NCI-H2227 treated with DMSO at 0.1 percent for 48 hours (cell line): Measurements from ENCODE around the gene C10orf67.
A peak's percentile ranks its signal among the peaks of the same experiment; 100 is the strongest.
"Not testable (repeated sequence)": the region's sequence is repeated elsewhere in the genome, so short reads cannot be mapped to it uniquely, and the experiment has no call there.

Source experiments
- DNase-seq: peaks from one replicate; lab custom pipeline; 2025; lab: John Stamatoyannopoulos, UW

Gene C10orf67

DNA sequence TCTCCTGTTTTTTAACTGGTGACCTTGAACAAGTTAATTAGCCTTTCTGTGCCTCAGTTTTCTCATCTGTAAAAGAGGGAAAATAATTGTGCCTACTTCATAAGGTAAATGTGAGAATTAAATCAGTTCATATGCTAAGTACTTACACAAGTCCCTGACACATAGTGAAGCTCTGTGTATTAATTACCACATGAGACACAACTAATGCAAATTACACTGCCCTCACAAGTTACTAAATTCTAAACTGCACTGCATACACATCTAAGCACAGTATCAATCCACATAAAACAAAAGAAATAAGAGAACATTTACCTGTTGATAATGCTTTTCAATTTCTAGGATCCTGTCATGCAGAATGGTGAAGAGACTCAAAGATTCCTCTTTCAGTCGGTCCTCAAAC, 22.5 kb downstream of the C10orf67 start:
- no peak for DNase-seq

DNA sequence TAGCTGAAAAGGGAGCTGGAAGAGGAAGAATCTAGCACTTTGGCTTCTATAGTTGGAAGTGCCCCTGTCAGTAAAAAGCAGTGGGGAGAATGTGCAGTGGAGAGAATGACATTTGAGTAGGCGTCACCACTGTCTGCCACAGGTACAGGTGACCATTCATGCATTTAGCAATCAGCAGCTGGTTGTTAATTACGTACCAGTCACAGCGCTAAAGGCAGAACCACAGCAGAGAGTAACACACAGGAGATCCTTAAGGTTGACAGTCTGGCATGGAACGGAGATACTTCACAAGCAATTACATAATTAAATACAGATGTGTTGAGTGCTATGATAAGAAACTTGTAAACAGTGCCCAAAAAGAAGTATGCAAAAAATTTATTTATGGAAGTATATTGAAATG, 24.8 kb downstream of the C10orf67 start:
- no peak for DNase-seq

DNA sequence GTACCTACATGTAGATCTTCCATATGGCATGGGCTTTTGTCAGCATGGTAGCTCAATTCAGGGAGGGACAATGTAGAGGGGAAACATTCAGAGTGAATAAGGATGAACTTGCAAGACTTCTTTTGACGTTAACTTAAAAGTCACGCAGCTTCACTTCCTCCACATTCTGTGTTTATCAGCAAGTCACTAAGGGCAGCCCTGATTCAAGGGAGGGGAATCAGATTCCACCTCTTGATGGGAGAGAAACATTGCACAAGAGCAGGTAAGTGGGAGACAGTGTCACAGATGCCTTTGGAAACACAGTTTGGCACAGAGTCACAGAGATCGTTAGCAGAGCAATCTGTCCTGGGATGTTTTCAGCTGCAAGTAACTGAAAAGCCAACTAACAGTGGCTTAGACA, 26.2 kb downstream of the C10orf67 start:
- no peak for DNase-seq

DNA sequence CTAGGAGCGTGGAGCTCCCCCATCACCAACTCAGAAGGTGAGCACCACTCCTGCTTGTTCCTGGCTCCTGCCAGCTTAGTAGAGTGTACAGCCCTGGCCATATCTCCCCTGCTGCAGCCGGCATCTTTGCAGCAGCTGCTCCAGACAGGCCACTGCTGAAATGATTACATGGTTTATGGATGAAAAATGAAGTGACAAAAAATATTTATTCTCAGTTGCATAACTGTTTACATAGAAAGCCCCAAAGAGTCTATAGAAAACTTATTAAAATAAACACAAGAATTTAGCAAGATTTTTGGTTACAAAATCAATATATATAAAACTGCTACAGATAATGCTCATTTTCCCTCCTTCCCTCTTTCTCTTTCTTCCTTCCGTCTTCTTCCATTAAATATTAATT, 27.2 kb downstream of the C10orf67 start:
- DNase-seq = no peak

DNA sequence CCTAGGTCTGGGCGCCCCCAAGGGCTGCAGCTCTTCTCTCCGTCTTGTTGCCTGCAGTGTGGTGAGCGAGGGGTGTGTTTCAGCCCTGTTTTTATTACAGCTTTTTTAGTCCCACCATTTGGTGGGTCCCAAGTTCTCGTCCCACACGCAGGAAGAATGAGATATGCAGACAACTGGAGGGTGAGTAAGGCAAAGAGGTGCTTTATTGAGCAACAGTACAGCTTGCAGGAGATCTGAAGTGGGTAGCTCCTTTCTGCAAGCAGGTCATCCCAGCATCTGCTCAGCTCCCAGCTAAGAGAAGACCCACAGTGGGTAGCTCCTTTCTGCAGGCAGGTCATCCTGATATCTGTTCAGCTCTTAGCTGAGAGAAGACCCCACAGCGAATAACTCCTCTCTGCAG, 28.2 kb downstream of the C10orf67 start:
- DNase-seq = no peak

DNA sequence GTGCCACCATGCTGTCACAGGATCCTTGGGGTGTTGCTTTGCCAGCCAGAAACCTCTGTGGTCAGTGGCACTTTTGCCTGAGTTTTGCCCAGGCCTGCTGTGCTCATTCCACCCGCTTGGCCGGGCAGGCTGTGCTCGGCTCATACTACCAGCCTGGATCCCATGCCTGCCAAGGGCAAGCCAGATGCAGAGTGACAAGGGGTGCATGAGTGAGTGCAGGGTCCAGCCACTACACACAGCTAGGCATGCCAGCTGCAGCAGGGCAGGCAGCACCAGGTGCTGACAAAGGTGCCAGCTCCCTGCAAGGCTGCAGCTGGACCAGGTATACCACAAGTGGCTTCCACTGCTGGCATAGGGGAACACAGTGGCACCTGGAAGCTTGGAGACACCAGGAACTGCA, 28.6 kb downstream of the C10orf67 start:
- DNase-seq = no peak

DNA sequence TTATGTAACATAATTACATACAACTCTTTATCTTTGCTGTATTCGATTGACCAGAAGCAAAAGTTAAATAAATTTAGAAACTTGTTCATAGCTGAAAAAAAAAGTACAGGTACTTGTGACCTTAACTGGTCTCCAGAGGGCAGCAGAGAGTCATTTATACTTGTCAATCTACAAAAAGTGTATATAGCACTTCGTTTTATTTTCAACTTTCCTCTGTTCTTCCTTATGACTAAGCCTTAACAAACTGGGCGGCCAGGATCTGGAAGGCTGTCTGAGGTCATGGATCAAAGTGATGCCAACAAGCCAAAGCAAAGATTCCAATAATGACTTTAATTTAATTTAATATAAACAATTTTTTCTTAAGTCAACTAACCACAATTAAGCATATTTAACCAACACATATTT, 29.8 kb downstream of the C10orf67 start:
- DNase-seq = peak; percentile 31

DNA sequence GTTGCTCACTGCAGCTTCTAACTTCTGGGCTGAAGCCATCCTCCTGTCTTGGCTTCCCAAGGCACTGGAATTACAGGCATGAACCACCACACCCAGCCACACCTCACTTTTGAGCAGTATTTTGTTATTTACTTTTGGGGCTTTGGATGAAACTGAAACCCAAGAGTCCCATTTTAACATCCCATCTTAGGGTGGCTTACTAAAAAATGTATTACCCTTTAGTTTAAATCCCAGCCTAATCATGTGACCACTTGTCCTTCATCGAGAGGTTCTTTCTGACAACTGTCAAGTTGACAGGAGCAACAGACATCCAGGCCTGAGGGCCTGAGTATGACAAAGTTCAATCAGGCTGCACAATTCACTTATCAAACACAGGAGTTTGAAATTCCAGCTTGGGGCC, 33.6 kb downstream of the C10orf67 start:
- no peak for DNase-seq

DNA sequence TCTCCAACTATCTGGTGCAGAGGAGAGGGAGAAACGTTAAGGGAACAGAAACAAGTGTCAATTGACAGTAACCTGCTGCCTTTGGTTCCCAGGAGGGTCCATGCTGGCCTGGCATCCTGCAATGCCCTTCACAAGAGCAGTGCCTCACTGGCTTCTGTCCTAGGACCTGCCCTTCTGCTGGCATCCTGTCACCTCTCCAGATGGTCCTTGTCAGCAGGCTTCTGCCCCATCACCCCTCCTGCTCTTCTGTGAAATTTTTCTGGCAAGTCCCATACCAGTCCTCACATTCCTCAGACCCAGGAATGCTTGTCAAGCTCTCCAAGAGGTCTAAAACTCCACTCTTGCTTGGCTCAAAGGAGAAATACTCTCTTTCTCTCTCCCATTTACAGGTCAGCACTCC, 34.2 kb downstream of the C10orf67 start:
- DNase-seq = no peak

DNA sequence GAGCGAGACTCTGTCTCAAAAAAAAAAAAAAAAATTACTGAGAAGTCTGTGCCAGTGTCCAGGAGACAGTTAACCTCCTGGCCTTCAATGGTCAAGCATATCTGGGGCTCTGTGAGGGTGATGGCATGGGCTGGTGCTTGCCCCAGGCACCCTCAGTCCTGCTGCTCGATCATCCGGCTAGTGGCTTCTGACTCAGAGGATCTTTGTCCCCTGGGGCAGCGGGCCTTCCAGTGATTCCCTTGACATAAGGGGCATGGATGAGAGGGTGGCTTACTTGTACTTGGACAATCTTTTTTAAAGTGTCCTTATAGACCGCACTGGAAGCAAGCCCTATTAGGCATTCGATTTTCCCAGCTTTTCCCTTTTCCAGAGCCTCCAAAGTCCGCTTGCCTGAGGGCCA, 44.6 kb downstream of the C10orf67 start:
- not testable (repeated sequence) for DNase-seq

DNA sequence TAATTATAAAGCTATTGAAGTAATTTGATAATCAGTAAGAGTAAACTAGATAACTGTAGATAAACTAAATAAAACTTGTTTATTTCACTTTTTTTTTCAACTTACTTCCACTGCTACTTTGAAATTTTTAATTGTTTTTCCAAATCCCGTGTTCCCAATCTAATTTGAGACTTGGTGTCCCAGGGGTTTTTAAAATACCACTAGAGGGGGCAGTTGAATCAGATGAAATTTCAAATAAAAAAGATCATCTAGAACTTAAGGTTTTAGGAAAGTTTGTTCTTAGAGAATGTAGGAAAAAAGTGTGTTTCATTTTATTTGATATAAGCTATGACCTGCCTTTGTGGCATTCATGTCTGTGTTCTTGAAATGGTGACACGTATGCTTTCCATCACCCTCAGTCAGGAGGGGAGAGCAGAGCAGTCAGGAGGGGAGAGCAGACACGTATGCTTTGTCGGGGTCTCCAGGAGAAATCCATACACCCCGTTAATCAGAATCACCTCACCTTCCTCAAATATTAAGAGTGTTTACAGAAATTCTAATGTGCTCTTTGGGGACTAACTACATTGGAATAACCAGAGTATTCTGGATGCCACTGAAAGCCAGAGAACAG, 49.9 kb downstream of the C10orf67 start:
- DNase-seq = no peak

DNA sequence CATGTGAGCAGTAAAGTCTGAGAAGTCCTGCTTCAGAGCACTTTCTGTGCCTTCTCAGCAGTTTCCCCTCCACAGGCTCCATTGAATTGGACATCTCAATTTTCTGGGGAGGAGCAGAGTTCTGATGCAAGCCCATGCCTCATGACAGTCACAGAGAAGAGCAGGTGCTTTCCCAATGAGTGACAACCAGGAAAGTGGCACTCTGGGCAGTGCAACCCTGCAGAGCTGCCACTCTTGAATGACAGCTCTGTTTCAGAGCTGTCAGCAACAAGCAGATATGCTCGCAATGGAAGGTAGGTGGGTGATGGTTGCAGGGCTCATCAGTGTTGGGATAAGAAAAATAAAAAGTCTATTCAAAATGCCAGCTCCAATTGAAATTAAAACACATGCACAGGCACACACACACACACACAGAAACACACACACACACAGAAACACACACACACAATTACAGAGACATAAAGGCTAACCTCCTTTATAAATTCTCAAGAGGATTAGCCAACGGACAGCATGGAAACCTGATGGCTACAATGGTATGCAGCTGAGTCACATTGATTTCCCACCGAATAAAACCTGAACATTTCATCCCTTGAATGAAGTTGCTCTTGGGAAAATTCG, 50.5 kb downstream of the C10orf67 start:
- no peak for DNase-seq

DNA sequence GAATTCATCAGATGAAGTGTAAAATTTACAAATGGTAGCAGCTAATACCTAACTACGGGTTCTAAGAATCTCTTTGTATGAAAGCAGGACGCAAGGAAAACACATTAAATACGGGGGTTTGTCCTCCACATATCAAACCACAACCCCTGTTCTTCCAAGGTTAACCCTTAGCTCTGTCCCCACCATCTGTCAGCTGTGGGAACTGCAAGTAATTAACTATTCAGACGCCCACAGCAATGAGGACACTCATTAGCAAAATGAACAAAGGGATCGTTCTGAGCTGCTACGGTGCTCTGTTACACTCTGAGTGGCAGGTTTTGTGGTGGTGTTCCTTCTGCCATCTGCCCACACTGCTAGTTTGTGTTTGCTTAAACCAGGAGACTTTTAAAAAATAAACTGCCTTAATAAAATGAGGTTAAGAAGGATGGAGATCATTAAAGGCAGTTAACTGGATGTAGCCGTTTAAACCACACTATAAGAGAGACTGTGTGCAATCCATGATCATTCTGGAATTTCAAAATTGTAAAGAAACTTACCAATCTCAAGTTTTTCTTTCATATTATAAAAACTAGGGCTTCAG, 51.4 kb downstream of the C10orf67 start:
- no peak for DNase-seq

DNA sequence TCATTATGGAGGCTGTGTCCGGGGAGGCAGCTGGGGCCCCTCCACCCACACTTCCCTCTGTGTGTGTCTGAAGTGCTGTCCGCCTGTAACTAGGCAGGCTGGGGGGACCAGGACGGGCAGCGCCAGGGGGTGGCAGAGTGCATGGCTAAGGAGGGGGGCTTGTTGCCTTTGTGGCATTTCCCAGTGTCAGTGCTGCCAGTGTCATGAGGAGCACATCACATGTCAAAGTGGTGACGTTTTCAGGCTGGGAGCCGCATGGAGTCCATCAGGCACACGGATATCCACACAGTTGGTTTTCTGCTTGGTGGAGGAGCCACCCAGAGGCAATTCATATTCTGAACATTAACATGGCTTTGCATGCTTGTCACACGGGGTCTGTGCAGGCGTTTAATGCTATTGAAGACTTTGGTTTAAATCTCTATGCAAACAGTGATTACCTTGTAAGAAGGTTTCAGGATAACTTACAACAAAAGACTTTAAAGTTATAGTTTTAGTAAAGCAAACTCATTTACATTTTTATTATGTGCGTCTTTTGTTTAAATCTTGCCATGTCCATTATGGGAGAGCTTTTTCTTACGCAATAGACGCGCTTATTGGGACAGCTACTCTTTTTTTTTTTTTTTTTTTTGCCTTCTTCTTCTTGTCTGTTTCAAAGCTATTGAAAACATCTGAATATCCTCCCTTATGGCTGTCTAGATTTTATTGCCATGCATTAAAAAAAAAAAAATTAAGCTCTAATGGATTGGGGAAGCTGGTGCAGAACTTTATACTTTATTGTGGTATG, 52.9 kb downstream of the C10orf67 start:
- DNase-seq = no peak

DNA sequence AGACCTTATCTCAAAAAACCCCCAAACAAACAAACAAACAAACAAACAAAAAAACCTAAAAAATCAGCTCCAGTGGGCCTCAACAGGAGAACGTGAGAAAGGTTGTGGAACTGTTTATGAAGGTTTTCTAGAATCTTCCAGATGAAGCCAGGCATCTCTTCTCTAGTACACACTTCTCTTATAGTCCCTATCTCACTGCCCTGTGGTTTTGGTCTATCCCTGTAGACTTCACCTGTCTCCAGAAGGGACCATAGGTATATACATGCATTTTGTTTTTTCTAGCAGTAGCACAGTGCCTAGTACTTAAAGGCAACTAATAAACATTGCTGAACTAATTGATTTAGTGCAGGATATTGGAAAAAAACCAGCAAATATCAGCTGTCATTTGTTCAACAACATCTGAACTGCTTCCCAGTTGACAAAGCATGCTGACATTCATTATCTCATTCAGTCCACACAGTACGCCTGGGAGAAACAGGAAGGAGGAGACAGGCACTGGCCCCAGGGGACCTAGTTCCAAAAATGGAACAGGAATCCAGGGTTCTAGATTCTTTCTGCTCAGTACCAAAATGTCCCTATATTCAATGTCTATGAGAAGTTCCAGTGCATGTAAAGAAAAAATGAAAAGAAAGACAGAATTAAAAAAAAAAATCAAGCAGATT, 59.8 kb downstream of the C10orf67 start:
- no peak for DNase-seq

DNA sequence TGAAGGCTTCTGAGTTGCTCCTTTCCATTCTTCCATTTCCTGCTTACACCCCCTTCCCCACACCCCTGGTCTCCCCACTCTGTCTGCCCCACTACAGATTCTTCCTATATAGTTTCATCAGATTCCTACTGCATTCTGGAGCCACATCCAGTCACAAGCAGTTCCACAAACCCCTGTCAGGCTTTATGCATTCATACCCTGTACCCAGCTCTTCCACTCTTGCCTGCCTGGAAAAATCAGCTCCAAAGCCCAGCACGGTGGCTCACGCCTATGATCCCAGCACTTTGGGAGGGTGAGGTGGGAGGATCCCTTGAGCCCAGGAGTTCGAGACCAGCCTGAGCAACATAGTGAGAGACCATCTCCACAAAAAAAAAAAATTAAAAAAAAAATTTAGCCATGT, 60.4 kb downstream of the C10orf67 start:
- no peak for DNase-seq

DNA sequence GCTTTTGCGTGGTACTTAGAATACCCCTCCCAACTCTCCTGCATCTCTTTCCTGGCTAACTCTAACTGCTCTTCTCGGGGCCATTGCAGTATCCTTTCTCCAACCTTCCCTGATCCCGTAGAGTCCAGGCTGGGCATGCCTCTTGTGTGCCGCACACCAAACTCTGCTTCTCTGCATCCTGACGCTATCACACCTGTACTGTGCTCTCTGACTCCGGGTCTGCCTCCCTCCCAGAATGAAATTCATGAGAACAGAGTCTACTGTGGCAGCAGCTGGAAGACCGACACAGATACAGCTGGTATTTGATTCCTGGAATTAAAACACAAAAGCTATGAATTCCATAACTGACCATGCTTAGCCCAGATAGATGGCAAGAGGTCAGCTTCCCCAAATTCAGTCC, 60.9 kb downstream of the C10orf67 start:
- no peak for DNase-seq

DNA sequence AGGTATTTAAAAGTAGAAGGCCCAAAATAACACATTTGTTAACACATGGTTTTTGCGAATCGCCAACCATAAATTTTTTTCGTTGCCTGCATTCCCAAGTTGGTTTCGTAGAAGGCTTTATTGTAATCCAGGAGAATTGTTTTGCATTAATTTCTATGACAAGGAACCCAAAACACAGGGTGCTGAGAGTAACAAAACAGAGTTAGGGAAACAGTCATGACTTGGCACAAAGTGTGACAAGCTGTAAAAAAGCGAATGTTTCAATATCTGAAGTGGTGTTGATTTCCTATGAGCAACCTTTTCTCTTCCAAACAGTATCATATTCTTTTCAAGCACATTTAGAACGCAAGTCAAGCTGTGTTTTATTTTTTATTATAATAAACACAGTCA, 63.6 kb downstream of the C10orf67 start:
- no peak for DNase-seq

DNA sequence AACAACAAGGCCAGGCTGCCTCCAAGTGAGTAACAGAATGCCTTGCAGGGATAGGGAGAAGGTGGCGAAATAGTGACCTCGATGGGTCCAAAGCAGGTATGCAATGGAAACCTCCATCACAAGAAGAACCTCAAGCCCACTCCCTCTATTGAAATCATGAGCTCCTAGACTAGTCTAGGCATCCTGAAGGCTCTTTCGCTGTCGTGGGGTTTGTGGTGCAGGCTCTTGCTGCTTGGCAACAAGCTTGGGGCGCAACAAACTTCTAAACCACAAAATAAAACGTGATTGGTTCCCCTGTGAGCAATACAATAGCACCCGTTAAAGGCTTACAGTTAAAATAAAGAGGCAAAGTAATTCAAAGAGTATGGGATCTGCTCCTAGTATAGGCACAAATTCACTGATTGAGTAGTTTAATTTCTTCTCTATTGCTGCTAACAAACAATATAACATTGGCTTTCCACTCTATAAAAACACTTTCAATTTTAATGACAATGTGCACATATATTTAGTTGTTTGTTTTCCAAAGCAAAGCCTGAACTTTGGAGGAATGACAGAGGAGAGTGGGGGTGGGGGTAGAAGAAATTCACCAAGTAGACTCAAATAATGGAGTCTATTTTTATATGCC, 64.1 kb downstream of the C10orf67 start:
- DNase-seq = no peak

DNA sequence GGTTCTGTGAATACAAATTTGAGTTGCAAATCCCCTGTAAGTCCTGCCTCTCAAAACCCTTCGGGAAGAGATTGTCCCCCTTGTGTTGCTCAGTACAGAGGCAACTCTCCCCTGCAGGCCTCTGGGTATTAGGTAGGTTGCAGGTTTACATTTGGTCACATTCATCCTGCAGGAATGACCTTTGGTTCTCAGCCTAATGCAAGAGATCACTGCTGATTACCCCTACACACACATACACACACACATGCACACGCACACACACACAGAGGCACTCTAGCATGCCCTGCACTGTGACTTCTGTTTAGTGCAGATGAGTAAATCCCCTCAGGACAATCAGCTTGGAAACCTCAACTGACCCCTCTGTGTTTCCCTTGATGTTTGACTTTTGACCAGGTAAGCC, 69.2 kb downstream of the C10orf67 start:
- no peak for DNase-seq

DNA sequence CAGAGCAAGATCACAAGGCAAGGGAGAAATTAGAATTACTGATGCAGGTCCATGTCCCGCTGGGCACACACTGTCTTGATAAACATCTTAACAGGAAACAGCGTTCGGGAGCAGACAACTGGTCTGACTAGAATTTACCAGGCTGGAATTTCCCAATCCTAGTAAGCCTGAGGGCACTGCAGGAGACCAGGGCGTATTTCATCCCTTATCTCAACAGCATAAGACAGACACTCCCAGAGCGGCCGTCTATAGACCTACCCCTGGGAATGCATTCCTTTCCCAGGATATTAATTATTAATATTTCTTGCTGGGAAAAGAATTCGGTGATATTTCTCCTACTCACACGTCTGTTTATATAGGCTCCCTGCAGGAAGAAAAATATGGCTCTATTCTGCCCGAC, 70.4 kb downstream of the C10orf67 start:
- not testable (repeated sequence) for DNase-seq

DNA sequence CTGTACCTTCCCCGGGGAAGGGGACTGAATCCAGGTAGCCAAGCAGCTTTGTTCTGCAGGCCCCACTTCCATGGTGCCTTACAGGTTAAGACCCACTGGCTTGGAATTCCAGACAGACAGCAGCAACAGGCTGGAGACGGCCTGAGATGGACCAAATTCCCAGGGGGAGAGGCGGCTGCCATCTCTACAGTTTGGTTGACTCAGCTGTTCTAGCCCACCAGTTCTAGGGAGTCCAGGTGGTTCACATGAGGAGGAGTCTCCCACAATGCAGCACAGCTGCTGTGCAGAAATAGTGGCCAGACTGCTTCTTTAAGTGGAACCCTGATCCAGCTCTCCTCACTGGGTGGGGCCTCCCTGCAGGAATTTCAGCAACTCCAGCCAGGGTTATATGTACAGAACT, 74.1 kb downstream of the C10orf67 start:
- no peak for DNase-seq
